CD4-positive, alpha-beta T cell treated with Interferon alpha-2 for 1 hour (primary cell): ENCODE results near the gene NDUFA7.
"Not testable (repeated sequence)": the region's sequence is repeated elsewhere in the genome, so short reads cannot be mapped to it uniquely, and the experiment has no call there.

Experiments used
- DNase-seq, 2 donors: peaks; one replicate each; pipeline ENCODE4 v3.0.0-alpha.2; 2020 to 2022

NDUFA7 gene

DNA sequence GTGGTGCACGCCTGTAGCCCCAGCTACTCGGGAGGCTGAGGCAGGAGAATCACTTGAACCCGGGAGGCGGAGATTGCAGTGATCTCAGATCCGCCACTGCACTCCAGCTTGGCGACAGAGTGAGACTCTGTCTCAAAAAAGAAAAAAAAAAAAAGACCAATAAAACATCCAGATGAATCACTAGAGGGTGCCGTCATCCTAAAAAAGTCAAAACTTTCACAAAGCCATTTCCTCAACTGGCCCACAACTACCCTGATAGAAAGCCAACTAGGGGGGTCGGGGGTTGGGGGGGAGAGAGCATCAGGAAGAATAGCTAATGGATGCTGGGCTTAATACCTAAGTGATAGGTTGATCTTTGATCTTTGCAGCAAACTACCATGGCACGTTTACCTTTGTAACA, 2.3 kb downstream of the NDUFA7 start:
- DNase-seq = not testable (repeated sequence)

DNA sequence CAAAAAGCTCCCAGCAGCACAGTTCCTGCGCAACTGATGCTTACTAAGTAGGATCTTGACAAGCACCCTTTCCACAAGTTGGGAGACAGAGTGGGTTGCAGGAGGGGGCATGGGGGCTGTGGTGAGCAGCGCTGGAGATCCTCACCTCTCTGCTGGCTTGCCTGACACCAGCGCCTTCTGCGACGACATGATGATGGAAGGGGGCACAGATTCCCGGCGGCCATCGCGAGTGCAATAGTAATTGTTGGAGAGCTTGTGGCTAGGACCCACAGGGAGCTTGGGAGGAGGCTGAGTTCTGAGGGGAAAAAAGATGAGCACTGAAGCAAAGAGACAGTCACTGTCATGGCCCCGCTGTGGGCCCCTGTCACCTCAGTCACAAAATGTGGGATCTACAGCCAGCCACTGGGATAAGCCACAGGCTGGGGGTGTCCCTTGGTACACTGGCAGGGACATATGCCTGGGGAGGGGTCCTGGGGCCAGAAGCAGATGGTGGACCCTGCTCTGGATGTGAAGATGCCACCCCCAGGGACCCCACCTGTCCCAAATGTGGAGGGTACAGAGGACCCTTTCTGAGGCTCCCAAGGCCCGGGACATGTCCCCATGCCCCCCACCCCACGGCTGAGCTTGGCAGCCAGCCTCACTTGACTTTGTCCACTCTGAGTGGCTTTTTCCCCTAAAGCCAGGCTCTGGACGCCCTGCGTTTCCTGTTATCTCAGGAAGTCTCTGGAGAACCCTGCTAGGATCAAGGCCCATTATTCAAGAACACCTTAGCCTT, 4.6 kb downstream of the NDUFA7 start:
- DNase-seq = no peak

DNA sequence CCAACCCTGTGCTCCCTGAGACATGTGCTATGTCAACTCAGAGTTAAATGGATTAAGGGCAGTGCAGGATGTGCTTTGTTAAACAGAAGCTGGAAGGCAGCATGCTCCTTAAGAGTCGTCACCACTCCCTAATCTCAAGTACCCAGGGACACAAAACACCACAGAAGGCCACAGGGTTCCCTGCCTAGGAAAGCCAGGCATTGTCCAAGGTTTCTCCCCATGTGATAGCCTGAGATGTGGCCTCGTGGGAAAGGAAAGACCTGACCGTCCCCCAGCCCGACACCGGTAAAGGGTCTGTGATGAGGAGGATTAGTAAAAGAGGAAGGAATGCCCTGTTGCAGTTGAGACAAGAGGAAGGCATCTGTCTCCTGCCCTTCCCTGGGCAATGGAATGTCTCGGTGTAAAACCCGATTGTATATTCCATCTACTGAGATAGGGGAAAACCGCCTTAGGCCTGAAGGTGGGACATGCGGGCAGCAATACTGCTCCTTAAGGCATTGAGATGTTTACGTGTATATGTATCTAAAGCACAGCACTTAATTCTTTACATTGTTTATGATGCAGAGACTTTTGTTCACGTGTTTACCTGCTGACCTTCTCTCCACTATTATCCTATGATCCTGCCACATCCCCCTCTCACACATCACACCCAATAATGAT, 6.1 kb downstream of the NDUFA7 start:
- not testable (repeated sequence) for DNase-seq

DNA sequence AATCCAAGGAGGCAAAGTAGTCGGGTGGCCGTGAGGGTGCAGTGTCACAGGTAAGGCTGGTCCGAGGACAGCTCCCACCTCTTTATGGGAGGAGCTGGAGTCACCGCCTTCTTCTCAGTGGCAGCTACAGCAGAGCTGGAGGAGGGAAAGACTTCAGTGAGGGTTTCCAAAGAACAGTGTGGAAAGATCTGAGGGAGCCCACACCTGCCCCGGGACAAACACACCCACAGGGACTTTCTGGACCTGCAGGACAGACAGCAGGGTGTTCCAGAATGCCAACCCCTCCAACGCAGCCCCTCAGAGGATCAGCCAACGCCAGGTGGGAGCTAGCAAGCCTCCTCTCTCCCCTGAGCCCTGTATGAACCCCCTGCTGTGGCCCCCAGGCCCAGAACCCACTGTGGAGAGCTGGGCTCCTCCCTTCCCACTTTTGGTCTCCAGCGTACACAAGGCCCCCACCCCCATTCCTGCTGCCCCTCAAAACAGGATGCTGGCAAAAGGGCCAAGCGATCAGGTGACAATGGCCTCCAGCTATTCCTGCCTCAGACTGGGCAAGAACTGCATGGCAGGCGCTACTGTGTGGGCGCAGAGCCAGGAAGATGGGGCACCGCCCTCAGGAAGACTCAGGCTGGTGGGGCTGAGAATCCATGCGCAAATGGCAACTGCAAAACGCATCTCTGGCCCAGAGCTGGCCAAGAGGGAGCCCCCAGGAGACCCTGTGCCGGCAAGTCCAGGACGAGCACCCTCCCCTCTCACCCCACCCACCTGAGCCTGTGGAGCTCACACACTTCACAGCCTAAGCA, 9.5 kb downstream of the NDUFA7 start:
- DNase-seq = no peak

DNA sequence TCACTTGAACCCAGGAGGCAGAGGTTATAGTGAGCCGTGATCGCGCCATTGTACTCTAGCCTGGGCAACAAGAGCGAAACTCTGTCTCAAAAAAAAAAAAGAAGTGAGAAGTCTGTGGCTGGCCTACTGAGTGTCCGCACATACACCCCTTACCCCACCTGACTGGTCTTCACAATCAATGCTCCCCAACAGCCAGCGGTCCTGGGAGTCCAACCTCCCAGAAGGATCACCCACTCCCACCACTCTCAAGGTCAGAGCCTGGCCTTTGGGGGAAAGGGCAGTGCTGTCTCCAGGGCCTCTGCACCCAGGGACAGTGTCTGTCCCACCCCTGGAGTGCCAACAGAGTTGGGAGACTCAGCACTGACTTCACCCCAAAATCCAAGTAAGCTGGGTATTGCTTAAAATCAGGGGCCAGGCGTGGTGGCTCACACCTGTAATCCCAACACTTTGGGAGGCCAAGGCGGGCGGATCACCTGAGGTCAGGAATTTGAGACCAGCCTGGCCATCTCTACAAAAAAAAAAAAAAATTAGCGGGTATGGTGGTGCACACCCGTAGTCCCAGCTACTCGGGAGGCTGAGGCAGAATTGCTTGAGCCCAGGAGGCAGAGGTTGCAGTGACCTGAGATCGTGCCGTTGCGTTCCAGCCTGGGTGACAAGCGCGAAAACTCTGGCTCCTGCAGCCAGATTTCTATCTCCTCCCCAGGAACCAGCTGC, 10.7 kb downstream of the NDUFA7 start:
- no peak for DNase-seq

DNA sequence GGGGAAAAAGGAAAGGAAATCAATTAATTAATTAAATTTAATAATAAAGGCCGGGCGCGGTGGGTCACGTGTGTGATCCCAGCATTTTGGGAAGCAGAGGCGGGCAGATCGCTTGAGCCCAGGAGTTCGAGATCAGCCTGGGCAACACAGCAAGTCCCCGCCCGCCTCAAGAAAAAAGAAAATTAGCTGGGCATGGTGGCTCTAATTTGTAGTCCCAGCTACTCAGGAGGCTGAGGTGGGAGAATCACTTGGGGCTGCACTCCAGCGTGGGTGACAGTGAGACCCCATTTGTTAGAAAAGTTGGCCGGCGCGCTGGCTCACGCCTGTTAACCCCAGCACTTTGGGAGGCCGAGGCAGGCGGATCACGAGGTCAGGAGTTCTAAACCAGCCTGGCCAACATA, 12.3 kb downstream of the NDUFA7 start:
- no peak for DNase-seq

DNA sequence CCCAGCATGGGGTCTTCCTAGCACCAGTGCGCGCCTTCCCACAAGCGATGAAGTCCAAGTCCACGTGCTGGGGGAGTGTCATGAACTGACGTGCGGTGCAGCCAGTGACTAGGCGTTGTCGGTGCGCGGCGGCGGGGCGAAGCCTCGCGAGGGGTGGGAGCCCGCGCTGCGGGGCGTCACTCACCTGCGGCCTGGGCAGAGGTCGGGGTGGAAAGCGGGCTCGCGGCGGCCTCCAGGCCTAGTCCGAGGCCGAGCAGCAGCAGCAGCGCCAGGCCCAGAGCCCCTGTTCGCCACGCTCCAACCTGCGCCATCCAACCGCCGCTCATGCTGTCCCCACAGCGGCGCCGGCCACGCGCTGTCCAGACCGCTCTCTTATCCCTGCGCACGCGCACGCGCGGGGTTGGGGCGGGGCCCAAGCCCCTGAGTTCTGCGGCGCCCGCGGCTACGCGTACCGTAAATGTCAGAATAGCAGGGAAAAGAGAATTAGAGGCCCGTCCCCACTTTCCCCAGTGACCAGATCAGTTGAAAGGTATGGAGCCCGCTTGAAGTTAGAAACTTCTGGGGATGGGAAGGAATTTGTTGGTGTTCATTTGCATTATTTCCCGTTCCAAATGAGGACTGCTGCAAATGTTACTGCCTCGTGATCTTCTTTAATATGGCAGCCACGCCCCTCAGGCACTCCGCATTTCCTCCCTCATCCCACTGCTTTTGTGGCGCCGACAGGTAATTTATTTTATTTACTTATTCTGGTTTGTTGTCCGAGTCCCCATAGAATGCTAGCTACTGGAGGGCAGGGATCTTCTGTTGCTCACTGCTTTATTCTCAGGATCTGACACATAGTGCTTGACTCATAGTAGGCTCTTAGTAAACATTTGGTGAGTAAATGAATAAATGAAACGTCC, 13.0 kb downstream of the NDUFA7 start, which contains the start of gene CD320:
Gene CD320, minus strand, starts transcription at position 394 of the 902 bp plus-strand sequence. Its CDS starts 68 bp downstream, at position 326.
- peak; percentile 80 to 87 for DNase-seq

DNA sequence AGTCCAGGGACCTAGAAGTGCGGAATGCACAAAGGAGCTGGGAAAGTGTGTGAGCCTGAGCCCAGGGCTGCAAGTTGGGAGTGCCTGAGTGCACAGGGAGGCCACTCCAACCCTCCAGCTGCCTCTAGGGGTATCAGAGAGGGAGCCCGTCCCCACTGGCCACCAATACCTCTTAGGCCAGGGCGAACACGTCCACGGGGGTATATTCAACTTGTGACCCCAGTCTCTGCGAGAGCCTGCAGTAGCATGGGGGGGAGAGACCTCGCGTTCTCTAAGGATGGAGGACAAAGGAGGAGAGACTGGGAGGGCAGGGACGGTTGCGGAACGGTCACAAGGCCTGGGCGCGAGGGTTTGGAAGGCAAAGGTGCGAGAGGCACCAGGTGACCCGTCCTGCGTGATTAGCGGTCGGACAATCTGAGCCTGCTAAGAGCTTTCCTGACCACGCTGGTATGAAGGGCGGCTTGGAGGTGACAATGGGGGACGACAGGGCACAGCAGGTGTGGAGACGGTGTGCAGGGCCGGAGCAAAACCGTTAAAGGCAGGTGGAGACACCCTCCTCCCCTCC, 13.7 kb downstream of the NDUFA7 start:
- no peak for DNase-seq

DNA sequence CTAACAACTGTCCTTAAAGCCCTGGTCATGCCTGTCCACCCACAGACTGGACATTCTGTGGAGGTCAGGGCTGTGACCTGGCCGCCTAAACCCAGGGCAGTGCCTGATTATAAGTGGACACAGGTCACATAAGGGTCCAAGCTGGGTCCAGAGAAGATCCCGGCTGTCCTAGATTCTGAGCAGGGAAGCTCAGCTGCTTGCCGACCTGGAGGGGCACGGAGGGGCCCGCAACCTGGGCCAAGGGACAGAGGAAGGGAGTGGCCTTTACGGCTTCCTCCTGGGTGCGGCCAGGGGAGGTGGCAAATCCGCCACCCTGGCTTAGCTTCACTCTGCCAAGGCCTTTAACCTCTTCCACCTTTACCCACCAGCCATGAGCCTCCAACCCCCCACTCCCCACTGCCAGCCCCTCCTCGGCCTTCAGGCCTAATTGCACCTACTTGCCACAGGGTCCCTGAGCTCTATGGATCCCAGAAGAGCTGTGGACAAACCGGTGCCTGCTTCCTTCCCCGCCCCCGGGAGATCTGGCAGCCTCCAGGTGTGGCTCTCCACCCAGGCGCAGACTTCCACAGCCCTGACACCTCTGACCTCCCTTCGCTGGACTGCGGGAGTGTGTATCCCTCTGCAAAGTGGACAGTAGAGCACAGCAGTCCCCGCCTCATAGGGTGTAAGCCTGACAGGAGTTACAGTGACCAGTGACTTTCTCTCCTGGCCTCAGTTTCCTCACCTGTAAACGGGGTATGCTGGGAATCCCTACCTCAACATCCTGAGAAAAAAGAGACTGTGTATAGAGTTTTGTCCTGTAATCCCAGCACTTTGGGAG, 14.7 kb downstream of the NDUFA7 start:
- DNase-seq = no peak

DNA sequence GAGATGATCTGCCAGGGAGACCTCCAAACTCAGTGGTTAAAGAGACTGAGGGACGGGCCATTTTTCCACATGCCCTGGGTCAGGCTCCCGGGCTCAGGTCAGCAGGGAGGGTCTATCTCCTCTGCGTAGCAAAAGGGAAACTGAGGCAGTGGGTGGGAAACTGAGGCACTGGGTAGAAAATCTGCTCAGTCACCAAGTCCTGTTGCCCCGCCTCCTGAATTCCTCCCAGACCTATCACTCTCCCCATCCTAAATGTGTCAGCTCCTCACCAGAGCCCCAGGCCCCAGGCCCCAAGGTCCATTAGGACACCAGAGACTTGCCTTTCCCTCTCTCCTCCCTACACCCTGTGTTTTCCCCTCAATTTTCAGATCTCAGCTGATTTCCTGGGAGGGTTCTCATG, 15.4 kb downstream of the NDUFA7 start:
- DNase-seq = no peak

DNA sequence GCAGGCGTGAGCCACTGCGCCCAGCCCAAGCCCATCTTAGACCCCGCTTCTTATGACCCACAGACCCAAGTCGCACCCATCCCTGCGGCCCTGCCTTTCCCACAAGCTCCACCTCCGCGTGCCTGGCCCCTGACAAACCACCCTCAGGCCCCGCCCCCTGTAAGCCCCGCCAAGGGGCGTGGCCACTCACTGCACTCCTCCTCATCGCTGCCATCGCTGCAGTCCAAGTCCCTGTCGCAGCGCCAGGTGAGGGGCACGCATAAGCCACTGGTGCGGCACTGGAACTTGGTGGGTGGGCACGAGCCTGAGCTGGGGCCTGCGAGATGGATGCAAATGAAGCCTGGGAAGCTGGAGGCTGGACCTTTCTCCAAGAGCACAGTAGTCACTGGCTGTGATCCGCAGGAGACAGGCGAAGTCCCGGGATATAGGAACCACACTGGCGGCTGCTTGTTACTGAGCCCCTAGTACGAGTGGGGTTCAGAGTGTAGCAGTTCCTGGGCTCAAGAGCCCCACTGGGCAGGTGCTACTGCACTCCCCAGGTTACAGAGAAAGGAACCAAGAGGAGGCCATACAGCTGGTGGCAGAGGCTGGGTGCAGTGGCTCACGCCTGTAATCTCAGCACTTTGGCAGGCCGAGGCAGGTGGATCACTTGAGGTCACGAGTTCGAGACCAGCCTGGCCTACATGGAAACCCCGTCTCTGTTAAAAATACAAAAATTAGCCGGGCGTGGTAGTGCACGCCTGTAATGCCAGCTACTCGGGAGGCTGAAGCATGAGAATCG, 16.1 kb downstream of the NDUFA7 start:
- no peak for DNase-seq

DNA sequence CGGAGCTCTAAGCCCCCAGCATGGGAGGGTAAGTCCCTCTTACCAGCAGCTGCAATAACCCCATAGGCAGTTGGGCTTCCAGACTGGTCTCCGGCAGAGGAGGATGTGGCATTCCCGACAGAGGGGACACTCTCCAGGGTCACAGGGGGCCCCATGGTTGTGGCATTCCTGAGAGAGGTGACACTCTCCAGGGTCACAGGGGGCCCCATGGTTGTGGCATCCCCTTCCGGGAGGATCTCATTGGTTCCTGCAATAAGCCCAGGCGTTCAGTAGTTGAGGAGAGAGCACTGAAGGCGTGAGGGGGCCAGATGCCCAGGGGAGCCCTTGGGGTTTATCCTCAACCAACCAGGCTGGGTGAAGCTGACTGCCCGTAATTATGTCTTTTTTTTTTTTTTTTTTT, 18.4 kb downstream of the NDUFA7 start:
- no peak for DNase-seq

DNA sequence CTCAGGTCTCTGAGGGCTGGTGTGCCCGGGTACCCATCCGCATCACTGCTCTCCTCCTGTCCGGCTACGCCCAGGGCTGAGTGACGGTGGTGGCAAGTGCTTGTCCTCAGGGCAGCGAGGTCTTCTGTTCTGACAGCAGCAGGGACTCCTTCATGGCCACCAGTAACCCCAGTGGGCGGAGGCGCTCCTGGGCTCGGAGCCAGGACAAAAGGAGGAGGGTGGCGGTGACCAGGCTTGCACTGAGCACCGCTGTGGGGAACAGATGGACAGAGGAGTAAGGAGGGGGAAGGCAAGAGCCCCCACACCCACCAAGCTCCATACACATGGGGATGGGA, 18.9 kb downstream of the NDUFA7 start:
- no peak for DNase-seq

DNA sequence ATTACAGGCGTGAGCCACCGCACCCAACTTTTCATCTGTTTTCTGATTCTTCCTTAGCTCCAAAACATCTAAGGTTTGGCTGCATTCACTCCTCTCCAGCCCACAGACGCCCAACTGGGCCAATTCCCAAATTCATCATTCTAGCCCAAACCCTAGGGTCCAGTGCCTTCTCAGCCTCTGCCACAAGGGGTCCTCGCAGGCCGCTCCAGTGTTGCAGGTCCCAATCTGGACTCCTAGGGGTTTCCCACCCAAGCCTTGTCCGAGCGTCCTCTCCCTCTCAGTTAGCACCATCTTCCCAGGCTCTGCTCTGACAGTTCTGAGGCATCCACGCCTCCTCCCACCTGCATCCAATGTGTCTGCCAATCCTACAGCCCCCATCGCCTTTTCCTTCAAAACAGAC, 29.8 kb downstream of the NDUFA7 start:
- DNase-seq = not testable (repeated sequence)

DNA sequence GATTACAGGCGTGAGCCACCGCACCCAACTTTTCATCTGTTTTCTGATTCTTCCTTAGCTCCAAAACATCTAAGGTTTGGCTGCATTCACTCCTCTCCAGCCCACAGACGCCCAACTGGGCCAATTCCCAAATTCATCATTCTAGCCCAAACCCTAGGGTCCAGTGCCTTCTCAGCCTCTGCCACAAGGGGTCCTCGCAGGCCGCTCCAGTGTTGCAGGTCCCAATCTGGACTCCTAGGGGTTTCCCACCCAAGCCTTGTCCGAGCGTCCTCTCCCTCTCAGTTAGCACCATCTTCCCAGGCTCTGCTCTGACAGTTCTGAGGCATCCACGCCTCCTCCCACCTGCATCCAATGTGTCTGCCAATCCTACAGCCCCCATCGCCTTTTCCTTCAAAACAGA, 44.7 kb downstream of the NDUFA7 start:
- DNase-seq = not testable (repeated sequence)

DNA sequence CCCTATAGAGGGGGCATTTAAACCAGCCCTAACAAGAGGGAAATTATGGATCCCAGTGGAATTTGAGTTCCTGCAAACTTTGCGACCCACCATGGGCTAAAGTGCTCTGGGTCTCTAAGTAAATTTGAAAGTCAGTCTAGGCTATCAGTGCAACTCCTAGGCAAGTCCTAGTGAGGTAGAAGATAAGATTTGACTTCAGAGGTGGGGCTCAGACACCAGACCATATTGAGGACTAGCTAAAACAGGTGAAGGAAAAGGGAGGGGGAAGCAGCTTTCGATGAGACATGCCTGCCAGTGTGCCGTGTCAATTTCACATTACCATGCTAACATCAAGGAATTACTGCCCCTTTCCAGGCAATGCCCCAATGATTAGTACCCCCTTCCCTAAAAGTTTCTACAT, 51.5 kb downstream of the NDUFA7 start:
- DNase-seq = no peak

DNA sequence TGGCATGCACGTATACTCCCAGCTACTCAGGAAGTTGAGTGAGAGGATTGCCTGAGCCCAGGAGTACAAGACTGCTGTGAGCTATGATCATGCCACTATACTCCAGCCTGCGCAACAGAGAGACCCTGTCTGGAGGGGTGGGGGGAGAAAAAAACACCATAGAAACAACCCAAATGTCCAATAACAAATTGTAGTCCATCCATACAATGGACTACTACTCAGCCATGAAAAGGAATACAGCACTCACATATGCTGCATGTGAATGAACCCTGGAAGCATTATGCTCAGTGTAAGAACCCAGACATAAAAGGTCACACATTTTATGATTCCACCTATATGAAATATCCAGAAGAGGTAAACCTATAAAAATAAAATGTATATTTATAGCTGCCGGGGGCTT, 55.3 kb downstream of the NDUFA7 start:
- no peak for DNase-seq

DNA sequence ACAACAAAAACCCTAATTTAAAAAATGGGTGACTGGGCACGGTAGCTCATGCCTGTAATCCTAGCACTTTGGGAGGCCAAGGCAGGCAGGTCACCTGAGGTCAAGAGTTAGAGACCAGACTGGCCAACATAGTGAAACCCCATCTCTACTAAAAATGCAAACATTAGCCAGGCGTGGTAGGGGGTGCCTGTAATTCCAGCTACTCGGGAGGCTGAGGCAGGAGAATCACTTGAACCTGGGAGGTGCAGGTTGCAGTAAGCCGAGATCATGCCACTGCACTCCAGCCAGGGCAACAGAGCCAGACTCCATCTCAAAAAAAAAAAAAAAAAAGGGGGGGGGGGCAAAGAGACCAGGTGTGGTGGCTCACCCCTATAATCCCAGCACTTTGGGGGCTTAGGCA, 56.9 kb downstream of the NDUFA7 start:
- not testable (repeated sequence) for DNase-seq

DNA sequence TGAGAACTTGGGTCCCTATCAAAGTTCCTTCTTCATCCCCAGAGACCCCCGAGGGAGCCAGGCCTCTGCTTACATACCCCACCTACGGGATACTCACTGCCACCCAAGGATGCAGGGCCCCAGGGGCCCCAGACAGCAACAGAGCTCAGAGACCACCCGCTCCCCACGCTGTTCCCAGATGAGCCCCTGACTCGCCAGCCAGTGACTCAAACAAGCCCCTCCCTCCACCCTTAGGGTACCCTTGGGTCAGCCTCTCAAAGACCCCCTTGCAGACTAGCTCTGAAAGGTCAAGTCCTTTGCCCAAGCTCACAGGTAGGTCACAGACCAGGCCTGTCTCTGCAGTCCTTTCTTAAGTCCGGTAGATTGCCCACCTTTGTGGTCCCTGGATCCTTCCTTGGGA, 58.7 kb downstream of the NDUFA7 start:
- DNase-seq = no peak

DNA sequence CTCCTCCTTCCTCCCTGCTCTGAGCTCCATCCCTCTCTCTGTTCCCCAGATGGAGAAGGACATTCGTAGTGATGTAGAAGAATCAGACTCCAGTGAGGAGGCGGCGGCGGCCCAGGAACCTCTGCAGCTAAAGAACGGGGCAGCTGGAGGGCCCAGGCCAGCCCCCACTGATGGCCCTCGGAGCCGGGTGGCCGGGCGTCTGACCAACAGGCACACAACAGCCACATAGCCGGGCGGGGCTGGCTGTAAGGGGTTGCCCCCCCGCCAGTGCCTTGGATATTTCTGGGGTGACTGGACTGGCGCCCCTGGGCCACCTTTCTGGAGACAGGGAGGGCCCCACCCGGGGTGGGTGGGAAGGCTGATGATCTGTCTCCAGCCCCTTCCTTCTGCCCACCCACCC, 59.3 kb downstream of the NDUFA7 start:
- DNase-seq = no peak
